ENCODE measurements around the gene FBXW8.

FBXW8 gene

GRCh38 chr12:117038023-117038680 lies 127.4 kb downstream of the FBXW8 start:
- TF ChIP-seq SIN3A (IDR thresholded peaks at IDR 0.05; ENCODE audit: borderline replicate concordance, insufficient read depth, low read length) (no peak), FOXP2 (optimal IDR thresholded peaks at IDR 0.05; ENCODE audit: borderline replicate concordance, extremely low read depth, extremely low read length, insufficient read depth) (no peak), TAF1 (IDR thresholded peaks at IDR 0.05; ENCODE audit: borderline replicate concordance, insufficient read depth, low read length) (no peak), POLR2AphosphoS5 (IDR thresholded peaks at IDR 0.05; ENCODE audit: low read depth, low read length) (no peak)
- TF ChIP-seq, protein P1, sequence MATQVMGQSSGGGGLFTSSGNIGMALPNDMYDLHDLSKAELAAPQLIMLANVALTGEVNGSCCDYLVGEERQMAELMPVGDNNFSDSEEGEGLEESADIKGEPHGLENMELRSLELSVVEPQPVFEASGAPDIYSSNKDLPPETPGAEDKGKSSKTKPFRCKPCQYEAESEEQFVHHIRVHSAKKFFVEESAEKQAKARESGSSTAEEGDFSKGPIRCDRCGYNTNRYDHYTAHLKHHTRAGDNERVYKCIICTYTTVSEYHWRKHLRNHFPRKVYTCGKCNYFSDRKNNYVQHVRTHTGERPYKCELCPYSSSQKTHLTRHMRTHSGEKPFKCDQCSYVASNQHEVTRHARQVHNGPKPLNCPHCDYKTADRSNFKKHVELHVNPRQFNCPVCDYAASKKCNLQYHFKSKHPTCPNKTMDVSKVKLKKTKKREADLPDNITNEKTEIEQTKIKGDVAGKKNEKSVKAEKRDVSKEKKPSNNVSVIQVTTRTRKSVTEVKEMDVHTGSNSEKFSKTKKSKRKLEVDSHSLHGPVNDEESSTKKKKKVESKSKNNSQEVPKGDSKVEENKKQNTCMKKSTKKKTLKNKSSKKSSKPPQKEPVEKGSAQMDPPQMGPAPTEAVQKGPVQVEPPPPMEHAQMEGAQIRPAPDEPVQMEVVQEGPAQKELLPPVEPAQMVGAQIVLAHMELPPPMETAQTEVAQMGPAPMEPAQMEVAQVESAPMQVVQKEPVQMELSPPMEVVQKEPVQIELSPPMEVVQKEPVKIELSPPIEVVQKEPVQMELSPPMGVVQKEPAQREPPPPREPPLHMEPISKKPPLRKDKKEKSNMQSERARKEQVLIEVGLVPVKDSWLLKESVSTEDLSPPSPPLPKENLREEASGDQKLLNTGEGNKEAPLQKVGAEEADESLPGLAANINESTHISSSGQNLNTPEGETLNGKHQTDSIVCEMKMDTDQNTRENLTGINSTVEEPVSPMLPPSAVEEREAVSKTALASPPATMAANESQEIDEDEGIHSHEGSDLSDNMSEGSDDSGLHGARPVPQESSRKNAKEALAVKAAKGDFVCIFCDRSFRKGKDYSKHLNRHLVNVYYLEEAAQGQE (IDR thresholded peaks at IDR 0.05; ENCODE audit: insufficient read depth in 1 of 2, low read depth in 2 of 2, low read length in 2 of 2), result no peak

DNA sequence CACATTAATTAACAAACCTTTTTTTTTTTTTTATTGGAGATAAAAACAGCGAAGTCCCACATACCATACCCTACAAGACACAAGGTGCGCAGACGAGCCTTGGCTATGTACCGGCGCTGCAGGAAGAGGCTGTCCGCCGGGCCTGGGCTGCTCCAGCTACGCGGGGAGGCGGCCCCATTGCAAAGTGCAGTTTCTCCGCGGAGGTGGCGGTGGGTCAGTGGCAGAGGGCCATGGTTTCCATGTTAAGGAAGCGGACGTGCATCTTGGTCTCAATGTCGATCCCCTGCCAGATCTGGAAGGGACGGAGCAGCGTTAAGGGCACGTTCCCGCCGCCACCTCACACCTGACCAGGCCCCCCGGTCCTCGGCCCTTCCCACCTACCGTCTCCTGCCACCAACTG lies 128.2 kb downstream of the FBXW8 start:
- TF ChIP-seq POLR2AphosphoS5 (IDR thresholded peaks at IDR 0.05; ENCODE audit: low read depth, low read length) (no peak), TAF1 (IDR thresholded peaks at IDR 0.05; ENCODE audit: borderline replicate concordance, insufficient read depth, low read length) (no peak), SIN3A (IDR thresholded peaks at IDR 0.05; ENCODE audit: borderline replicate concordance, insufficient read depth, low read length) (no peak), FOXP2 (optimal IDR thresholded peaks at IDR 0.05; ENCODE audit: borderline replicate concordance, extremely low read depth, extremely low read length, insufficient read depth) (no peak)
- TF ChIP-seq, protein P1 (IDR thresholded peaks at IDR 0.05; ENCODE audit: insufficient read depth in 1 of 2, low read depth in 2 of 2, low read length in 2 of 2), result no peak

DNA sequence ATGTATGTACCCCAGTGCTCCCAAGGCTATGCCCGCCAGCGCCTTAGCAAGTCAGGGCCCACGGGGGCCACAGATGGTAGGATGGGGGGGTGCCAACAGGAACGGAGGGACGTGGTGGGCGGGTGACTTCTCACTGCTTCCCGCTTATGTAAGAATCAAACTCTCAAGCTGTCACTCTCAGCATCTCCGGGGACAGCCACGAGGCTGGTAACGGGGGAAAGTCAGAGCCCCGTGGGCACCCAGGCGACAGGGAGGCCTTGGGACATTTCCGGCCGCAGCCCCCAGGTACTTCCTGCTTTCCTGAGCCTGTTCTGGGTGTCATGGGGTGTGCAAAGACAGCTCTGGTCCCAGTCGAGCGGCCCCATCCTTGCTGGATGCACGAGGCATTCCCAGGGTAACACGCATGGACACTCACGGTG lies 129.2 kb downstream of the FBXW8 start:
- TF ChIP-seq TAF1 (IDR thresholded peaks at IDR 0.05; ENCODE audit: borderline replicate concordance, insufficient read depth, low read length) (no peak), FOXP2 (optimal IDR thresholded peaks at IDR 0.05; ENCODE audit: borderline replicate concordance, extremely low read depth, extremely low read length, insufficient read depth) (no peak), SIN3A (IDR thresholded peaks at IDR 0.05; ENCODE audit: borderline replicate concordance, insufficient read depth, low read length) (no peak), POLR2AphosphoS5 (IDR thresholded peaks at IDR 0.05; ENCODE audit: low read depth, low read length) (no peak)
- TF ChIP-seq, protein P1 (IDR thresholded peaks at IDR 0.05; ENCODE audit: insufficient read depth in 1 of 2, low read depth in 2 of 2, low read length in 2 of 2), result no peak

DNA sequence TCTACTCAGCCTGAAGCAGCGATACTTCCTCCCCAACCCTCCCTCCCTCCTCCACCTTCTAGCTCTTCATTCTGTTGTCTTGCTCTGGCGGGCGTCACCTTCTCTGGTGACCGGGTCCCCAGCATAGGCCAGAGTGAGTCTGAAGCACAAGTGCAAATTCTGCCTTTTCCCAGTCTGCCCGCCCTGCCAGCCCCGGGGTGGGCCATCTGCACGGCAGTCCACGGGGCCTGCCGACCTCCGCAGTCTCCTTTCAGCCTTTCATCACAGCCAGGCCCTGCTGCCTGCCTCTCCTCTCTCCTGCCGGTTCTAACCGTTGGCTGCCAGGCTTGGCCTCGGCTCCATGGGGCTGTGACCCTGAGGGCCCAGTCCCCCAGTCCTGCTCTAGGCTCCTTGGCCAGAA lies 129.7 kb downstream of the FBXW8 start:
- TF ChIP-seq, protein P1 (IDR thresholded peaks at IDR 0.05; ENCODE audit: insufficient read depth in 1 of 2, low read depth in 2 of 2, low read length in 2 of 2), result no peak
- no peak for TF ChIP-seq SIN3A (IDR thresholded peaks at IDR 0.05; ENCODE audit: borderline replicate concordance, insufficient read depth, low read length)
- no peak for TF ChIP-seq TAF1 (IDR thresholded peaks at IDR 0.05; ENCODE audit: borderline replicate concordance, insufficient read depth, low read length)
- TF ChIP-seq POLR2AphosphoS5 (IDR thresholded peaks at IDR 0.05; ENCODE audit: low read depth, low read length), result no peak
- no peak for TF ChIP-seq FOXP2 (optimal IDR thresholded peaks at IDR 0.05; ENCODE audit: borderline replicate concordance, extremely low read depth, extremely low read length, insufficient read depth)
